ENCODE measurements around the gene GFOD2.

GFOD2 gene

DNA sequence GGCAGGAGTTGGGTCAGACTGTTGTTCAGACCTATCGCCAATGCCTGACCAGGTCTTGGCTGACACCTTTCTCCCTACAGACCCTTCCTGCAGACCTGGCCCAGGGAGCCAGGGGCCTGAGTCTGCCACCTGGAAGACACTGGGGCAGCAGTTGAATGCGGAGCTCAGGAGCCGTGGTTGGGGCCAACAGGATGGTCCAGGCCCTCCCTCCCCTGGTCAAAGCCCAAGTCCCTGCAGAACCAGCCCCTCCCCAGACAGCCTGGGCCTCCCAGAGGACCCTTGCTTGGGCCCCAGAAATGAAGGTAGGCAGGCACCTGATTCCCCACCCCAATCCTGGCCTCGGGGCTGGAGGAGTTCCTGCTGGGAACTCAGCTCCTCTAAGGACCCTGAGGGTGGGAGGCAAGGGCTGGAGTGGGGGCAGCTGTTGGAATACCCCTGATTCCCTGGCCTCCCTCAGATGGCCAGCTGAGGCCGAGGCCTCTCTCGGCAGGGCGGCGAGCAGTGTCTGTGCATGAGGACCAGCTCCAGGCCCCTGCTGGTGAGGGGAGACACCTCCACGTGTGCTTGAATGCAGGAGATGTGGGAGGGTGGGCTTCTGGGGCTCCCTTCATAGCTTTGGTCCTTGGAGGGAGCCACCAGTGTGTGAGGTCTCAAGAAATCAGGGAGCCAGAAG, 62.6 kb downstream of the GFOD2 start:
- no peak for DNase-seq

GRCh38 chr16:67655363-67655762, 63.8 kb downstream of the GFOD2 start:
- no peak for DNase-seq

- no peak for DNase-seq
Observed at GRCh38 chr16:67654403-67654911, 64.7 kb downstream of the GFOD2 start.

DNA sequence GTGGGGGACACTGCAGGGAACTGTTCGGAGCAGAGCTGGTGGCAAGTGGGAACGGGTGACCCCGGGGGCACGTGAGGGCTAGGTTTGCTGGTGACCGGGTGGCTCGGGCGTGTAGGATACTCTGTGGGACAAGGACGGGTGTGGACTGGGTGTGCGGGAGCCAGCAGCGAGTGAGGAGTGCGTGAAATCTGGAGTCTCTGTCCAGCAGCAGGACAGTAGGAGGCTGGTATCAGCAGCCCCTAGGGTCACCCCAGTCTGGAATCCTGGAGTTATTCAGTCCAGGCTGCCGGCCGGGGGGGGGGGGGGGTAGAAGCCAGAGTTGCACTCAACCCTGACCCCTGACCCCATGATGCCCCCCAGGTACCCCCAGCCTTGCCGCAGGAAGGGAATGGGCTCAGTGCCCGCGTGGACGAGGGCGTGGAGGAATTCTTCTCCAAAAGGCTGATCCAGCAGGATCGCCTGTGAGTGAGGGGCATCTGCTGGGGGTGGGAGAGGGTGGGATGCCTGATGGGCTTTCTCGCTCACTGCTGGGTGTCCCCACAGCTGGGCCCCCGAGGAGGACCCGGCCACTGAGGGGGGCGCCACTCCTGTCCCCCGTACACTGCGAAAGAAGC, 65.2 kb downstream of the GFOD2 start:
- DNase-seq: no peak

- no peak for DNase-seq
Observed at GRCh38 chr16:67653128-67653788, 65.9 kb downstream of the GFOD2 start.

GRCh38 chr16:67652578-67653127, 66.5 kb downstream of the GFOD2 start:
- DNase-seq: no peak

GRCh38 chr16:67651847-67652246, 67.3 kb downstream of the GFOD2 start:
- DNase-seq: no peak

DNA sequence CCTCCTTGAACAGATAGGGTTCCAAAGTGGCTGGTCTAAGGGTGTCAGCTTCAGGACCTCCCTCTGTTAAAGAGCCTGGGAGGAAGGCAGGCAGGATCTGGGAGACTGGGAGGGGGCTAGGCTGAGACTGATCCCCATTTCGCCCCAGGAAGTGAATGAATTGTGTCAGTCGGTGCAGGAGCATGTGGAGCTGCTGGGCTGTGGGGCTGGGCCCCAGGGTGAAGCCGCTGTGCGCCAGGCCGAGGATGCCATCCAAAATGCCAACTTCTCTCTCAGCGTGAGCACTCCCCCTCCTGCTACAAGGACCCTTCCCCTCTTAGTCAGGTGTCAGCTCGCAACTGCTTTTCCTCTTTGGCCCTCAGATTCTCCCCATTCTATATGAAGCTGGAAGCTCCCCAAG, 68.1 kb downstream of the GFOD2 start:
- no peak for DNase-seq

DNA sequence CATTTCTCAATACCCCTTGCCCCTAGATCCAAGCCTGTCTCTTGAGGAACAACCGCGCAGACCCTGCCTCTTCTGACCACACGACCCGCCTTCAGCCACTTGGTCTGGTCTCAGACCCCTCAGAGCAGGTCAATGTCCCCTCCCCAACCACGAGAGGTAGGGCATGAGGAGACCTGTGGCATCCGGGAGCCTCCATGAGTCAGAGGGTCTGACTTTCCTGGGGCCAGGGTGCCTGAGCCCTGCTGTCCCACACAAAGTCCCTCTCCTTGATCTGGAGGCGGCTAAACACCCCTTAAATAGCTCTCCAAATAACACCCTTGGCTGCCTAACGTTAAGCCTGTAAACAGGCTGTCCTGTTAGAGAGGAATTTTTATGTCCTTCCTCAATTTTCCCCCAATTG, 69.1 kb downstream of the GFOD2 start:
- no peak for DNase-seq

- no peak for DNase-seq
Observed at GRCh38 chr16:67649494-67649931, 69.6 kb downstream of the GFOD2 start.

GRCh38 chr16:67648764-67649407, 70.2 kb downstream of the GFOD2 start:
- DNase-seq: no peak

DNA sequence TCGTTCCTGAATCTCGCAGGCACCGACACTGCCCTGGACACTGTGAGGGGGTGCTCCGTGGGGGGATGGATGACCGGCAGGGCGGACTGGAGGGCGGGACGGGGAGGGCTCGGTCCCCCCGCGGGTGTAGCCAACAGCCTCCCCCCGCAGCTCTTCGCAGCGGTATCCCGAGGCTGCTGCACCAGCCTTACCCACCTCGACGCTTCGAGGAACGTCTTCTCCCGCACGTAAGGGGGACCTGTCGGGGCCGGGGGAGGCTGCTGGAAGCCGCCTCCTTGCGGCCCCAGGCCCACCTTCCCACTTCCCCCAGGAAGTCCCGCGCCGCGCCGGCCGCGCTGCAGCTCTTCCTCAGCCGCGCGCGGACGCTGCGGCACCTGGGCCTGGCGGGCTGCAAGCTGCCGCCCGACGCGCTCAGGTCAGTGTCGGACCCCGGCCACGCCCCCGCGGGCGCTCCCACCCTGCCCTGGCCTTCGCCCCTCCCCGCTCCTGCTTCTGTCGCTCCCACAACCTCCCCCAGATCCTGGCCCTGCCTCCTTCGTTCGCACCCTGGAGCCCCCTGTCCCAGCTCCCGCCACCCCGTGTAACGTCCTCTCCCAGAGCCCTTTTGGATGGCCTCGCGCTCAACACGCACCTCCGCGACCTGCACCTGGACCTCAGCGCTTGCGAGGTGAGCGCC, 70.9 kb downstream of the GFOD2 start:
- DNase-seq: no peak

DNA sequence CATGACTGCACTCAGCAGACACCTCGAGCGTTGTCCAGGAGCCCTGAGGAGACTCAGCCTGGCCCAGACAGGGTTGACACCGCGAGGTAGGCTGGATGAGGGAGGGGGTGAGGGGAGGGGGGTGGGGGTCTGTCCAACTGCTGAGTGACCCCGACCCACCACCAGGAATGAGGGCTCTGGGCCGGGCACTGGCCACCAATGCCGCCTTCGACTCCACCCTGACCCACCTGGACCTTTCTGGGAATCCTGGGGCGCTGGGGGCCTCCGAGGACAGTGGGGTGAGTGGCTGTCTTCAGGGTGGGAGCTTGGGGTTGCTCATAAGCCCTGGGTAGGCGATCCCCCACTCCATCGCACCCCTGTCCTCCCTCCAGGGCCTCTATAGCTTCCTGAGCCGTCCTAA, 71.4 kb downstream of the GFOD2 start:
- DNase-seq: no peak

GRCh38 chr16:67647111-67647651, 71.9 kb downstream of the GFOD2 start:
- no peak for DNase-seq

- no peak for DNase-seq
Observed at GRCh38 chr16:67645397-67646121, 73.6 kb downstream of the GFOD2 start.

DNA sequence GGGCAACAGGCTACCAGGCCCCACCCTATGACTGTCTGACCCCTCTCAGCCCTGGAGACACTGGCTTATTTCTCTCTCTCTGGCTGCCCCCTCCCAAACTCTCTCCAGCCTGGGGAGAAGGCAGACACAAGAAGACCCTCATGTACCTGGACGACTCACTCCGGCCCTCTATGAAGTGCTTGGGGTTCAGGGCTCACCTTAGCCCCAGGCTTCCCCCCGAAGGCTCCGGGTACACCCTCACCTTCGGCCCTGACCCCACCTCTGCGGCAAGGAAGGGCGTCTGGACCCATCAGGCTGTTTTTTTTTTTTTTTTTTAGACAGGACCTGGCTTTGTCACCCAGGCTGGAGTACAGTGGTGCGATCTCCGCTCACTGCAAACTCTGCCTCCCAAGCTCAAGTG, 75.1 kb downstream of the GFOD2 start:
- no peak for DNase-seq

- DNase-seq: no peak
Observed at GRCh38 chr16:67641779-67642708, 77.1 kb downstream of the GFOD2 start.

DNA sequence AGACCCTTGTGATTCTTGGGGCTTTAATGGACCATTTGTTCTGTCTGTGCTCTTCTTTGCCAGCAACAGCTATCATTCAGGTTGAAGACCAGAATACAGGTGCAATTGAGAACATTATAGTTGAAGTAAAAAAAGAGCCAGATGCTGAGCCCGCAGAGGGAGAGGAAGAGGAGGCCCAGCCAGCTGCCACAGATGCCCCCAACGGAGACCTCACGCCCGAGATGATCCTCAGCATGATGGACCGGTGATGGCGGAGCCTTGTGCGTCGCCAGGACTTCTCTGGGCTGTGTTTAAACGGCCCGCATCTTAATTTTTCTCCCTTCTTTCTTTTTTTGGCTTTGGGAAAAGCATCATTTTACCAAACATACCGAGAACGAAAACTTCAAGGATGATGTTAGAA, 81.5 kb downstream of the GFOD2 start:
- no peak for DNase-seq

DNA sequence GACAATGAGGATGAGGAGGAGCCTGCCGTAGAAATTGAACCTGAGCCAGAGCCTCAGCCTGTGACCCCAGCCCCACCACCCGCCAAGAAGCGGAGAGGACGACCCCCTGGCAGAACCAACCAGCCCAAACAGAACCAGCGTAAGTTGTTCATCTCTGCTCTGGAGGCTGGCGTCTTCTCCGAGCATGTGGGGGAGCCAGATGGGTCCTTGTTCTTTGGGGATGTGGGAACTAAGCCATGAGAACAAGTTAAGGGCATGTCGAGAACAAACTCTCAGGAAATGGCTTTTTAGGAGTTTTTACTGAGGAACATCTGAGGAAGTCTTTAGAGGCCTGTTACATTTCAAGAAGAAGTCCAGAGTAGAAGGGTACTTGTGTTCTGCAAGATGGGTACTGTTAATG, 82.4 kb downstream of the GFOD2 start:
- no peak for DNase-seq

DNA sequence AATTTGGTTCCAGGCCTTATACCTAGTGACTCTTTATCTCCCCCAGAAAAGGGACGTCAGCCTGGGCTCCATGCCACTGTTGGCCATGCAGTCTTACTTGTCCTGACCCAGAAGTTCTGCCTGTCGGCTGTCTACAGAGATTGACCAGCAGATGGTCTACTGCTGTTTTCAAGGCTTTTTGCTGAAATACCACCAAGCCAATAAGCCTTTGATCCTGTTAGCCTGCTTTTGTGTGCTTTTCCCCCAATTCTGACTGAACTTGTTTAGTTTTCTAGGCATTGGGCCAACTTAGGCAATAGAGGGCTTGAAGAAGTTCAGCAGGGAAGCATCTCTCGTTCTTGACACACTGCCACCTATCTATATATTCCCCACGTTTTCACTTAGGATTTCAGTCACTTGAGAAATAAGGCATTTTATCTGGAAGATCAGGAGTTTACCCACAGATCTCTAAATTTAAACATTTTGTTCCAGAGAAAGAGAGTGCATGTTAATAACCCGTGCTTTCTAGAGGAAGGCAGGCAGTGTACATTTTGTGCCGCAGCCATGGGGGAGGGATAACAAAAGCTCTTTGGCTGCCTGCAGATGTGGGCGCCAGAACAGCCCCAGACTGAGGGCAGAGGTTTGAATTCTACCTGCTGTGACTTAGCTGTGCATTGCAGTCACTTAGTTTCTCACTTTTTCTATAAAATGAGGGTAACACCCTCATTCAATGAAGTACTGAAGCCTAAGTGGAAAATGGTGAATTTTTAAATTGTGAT, 86.5 kb downstream of the GFOD2 start:
- no peak for DNase-seq
